NCI-H2107 treated with DMSO at 0.1 percent for 48 hours (cell line): ENCODE data around the gene OR5L1.

Source experiments
- DNase-seq: peaks from one replicate; lab custom pipeline; 2025; ENCODE audit not compliant: unreplicated experiment; lab: John Stamatoyannopoulos, UW

Gene OR5L1

DNA sequence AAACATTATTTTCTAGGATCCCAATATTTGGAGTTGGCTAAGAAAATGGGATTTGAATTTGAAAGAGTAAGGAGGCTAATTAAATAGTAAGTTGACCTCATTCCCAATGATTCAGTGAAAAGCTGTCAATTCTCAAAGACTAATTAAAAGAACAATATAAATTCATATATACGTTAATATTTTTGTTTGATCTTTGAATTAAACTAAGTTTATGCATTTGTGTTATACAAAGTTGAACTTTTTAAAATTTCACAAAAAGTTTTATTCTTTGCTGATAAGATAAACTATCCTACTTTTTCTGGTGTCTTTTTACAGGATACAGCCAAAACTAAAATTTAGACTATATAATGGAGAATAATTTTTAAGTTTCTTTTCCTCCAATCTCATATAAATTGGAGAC lies at the start of gene OR5L1:
TSS of gene OR5L1 (plus strand) at position 301 of the 400 bp plus-strand sequence. CDS start 100 bp downstream, outside the sequence.
- no peak for DNase-seq

DNA sequence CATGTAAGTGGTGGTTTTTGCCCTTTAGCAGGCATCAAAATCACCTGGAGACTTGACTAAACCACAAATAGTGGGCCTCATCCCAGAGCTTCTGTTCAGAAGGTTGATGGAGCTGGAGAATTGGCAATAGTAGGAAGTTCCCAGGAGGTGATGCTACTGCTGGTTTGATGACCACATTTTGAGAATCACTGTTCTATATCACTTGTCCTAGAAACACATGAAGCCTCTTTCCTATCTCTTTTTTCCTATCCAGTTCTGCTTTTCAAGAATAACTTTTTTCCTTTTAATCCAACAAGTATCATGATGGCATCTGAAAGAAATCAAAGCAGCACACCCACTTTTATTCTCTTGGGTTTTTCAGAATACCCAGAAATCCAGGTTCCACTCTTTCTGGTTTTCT lies 38.0 kb upstream of the OR5L1 start, which contains the start of gene OR5D13:
TSS of gene OR5D13 (plus strand) at position 301 of the 400 bp plus-strand sequence. CDS start at position 301, 0 bp downstream.
- DNase-seq, result no peak

DNA sequence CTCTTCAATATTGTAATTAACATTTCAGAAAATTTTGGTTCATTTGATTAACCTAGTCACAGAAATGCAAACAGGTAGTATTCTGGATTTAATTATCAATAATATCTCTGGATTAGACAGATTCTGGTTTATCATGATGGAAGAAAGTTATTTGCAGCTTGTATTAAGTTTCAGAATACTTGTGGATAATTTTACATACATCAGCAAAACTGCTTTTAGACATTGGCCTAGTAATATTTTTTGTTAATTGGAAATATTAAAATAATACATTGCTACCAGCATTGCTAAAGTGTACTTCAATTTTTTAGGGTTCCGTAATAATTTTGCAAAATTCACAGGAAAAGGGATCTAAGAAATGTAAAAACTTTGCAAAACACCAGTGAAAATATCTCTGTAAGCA lies 19.6 kb upstream of the OR5L1 start:
- DNase-seq, result no peak

DNA sequence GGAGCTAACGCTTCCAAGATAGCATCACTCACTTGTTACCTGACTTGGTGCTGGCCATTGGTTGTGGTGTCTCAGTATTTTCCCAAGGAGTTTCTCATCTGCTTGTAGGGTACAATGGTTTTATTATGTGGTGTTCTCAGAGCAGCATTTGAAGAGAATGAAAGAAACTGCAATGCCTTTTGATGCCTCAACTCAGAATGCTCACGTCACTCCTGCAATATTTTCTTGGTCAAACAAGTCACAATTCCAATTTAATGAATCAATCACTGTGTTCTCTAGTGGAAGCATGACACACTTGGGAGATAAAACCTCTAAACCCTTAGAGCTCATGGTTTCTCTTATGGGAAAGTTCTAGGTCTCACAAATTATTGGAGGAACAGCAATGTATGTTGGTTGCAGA lies 17.8 kb upstream of the OR5L1 start:
- DNase-seq, result no peak

DNA sequence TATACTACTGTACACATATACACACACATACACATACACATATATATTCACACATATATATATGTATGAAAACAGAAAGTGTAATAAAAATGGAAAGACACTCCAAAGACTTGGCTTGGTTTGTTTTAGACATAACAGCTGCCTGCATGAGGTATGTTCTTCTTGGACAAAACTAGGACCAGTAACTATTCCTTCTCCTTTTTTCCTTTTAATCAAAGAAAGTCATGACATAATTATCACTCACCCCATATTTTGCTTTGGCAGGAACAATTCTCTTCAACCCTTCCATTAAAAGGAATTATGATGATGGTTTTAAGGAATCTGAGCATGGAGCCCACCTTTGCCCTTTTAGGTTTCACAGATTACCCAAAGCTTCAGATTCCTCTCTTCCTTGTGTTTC lies 15.9 kb upstream of the OR5L1 start, which contains the start of gene OR5D14:
TSS of gene OR5D14 (plus strand) at position 301 of the 400 bp plus-strand sequence. CDS start at position 301, 0 bp downstream.
- no peak for DNase-seq

DNA sequence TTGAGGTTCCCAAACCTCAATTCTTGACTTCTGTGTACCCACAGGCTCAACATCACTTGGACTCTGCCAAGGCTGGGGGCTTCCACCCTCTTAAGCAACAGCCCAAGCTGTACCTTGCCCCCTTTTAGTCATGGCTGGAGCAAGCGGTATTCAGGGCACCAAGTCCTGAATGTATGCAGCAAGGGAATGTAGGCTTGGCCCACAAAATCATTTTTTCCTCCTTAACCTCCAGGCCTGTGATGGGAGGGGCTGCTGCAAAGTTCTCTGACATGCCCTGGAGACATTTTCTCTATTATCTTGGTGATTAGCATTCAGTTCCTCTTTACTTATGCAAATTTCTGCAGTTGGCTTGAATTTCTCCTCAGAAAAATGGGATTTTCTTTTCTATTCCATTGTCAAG lies 4.9 kb upstream of the OR5L1 start:
- DNase-seq, result no peak

DNA sequence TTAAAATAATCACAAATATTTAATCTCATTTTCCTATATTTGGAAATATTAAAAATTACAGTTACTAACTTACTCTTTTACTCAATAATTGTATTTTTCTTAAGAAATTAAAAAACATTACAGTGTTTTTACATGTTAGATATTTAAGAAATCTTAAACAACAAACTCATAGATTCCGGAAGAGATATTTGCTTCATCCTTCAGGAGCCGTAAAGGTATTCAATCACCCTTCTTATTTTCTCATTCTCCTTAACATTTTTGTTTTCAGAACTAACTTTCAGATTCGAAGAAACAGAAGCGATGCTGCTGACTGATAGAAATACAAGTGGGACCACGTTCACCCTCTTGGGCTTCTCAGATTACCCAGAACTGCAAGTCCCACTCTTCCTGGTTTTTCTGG lies 8.2 kb downstream of the OR5L1 start, which contains the start of gene OR5D18:
TSS of gene OR5D18 (plus strand) at position 301 of the 400 bp plus-strand sequence. CDS start at position 301, 0 bp downstream.
- DNase-seq, result no peak

DNA sequence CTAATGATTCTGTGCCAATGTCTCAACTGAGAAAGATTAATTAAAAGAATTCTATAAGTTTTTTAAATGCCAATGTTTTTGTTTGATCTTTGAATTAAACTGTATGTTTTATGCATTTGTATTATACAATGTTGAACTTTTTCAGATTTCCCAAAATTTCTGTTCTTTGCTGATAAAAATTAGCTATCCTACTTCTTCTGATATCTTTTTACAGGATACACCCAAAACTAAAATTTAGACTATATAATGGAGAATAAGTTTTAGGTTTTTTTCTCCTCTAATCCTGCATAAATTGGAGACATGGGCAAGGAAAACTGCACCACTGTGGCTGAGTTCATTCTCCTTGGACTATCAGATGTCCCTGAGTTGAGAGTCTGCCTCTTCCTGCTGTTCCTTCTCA lies 15.8 kb downstream of the OR5L1 start, which contains the start of gene OR5L2:
TSS of gene OR5L2 (plus strand) at position 301 of the 400 bp plus-strand sequence. CDS start at position 301, 0 bp downstream.
- DNase-seq, result no peak

DNA sequence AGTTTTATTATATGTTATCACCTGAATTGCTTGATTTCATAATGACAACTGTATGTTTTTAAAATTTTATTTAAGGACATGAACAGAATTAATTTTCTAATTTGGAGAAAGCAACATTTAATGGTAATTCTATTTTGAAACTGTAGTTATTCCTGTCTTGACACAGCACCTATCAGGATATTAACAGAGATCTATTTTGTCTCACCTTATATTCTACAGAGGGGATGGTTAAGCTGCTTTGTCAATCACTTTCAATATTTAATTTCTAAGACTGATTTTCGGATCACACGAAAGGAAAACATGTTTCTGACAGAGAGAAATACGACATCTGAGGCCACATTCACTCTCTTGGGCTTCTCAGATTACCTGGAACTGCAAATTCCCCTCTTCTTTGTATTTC lies 27.3 kb downstream of the OR5L1 start, which contains the start of gene OR5D16:
TSS of gene OR5D16 (plus strand) at position 301 of the 400 bp plus-strand sequence. CDS start at position 301, 0 bp downstream.
- DNase-seq, result no peak

DNA sequence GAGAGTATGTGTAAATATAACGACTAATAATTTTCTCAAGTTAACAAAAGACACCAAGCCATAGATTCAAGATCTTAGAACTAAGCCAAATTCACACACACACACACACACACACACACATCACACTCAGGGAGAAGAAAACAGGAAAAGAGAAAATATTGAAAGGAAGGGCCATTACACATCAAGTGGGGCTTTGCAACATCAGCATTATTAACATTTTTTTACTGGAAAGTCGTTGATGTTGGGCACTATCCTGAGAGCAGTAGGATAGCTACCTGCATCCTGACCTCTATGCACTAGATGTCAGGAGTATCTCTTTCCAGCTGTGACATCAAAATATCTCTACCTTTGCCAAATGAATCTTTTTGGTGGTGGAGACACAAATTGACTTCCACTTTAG lies 36.3 kb downstream of the OR5L1 start:
- no peak for DNase-seq

DNA sequence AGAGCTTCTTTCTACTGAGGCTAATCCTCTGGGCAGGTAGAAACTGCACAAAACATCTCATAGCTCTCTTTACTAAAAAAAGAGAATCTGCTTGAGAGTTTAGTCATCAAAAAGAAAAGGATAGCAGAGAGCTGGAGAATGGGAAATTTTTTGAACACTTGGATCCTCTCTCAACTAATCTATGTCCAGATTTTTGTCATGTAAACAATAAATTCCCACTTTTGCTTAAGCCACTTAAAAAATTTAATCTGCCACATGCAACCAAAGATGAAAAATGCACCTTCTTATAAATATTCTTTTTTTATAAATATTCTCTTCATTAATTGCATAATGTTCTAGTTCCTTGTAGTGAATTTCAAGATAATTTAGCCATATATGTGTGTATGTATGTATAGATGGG lies 37.9 kb downstream of the OR5L1 start:
- no peak for DNase-seq

DNA sequence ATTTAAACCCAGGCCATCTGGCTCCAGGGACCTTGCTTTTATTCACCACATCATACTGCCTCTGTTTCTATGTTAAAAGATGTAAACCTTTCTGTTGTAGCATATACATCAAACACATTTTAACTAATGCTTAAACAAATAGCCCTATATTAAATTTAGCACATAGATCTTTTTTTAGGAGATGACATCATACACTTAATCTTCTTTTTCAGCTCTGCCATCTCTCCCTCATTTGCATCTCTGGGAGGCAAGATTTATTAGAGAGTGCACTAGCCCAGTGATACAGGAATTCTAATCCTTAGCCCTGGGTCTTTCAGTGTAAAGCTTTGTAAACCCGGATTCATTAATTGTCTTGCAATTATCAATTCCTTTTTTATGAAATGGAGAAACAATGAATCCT lies 41.0 kb downstream of the OR5L1 start:
- no peak for DNase-seq

DNA sequence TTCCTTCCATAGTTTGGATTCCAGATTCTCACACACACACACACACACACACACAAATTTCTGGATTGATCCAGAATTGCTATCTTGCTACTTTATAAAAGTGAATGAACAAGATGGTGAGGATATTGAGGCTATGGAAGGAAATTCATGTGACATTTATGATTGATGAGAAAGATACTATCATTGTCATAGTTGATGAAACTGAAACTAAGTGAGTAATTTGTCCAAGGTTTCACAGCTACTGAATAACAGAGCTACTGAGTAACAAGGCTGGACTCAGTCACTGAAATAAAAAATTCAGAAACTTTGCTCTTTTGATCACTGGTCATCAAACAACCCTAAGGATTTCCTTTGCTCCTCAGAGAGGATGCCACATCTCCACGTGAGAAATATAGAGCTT lies 43.5 kb downstream of the OR5L1 start:
- DNase-seq, result no peak
